KG1 (cell line): ENCODE results near the gene COL1A2.

Experiments
- DNase-seq: peaks from one replicate; lab custom pipeline; 2025; lab: John Stamatoyannopoulos, UW

The COL1A2 gene

GRCh38 chr7:94394437-94395140 lies at the start of gene COL1A2:
COL1A2 (plus strand) TSS chr7:94394895; CDS start chr7:94395032, 137 bp downstream.
- no peak for DNase-seq

GRCh38 chr7:94345907-94346306 lies 48.8 kb upstream of the COL1A2 start:
- no peak for DNase-seq

GRCh38 chr7:94348142-94348541 lies 46.6 kb upstream of the COL1A2 start:
- no peak for DNase-seq

- DNase-seq: no peak
Measured at GRCh38 chr7:94350734-94351133, 44.0 kb upstream of the COL1A2 start.

GRCh38 chr7:94351703-94352102 lies 43.0 kb upstream of the COL1A2 start:
- DNase-seq: no peak

- no peak for DNase-seq
Measured at GRCh38 chr7:94352887-94353286, 41.8 kb upstream of the COL1A2 start.

- DNase-seq: no peak
Measured at GRCh38 chr7:94354953-94355352, 39.7 kb upstream of the COL1A2 start.

GRCh38 chr7:94355454-94355853 lies 39.2 kb upstream of the COL1A2 start:
- no peak for DNase-seq

- no peak for DNase-seq
Measured at GRCh38 chr7:94357076-94357475, 37.6 kb upstream of the COL1A2 start.

- no peak for DNase-seq
Measured at GRCh38 chr7:94360926-94361325, 33.8 kb upstream of the COL1A2 start.

GRCh38 chr7:94362276-94362675 lies 32.4 kb upstream of the COL1A2 start:
- no peak for DNase-seq

- DNase-seq: no peak
Measured at GRCh38 chr7:94364816-94365215, 29.9 kb upstream of the COL1A2 start.

GRCh38 chr7:94366163-94366562 lies 28.5 kb upstream of the COL1A2 start:
- DNase-seq: no peak

- DNase-seq: no peak
Measured at GRCh38 chr7:94366832-94367231, 27.9 kb upstream of the COL1A2 start.

- DNase-seq: no peak
Measured at GRCh38 chr7:94367949-94368348, 26.7 kb upstream of the COL1A2 start.

GRCh38 chr7:94368371-94368791 lies 26.3 kb upstream of the COL1A2 start:
- no peak for DNase-seq

- no peak for DNase-seq
Measured at GRCh38 chr7:94374231-94374630, 20.5 kb upstream of the COL1A2 start.

- no peak for DNase-seq
Measured at GRCh38 chr7:94374721-94375566, 19.8 kb upstream of the COL1A2 start.

GRCh38 chr7:94375691-94376090 lies 19.0 kb upstream of the COL1A2 start:
- DNase-seq: no peak

- no peak for DNase-seq
Measured at GRCh38 chr7:94376281-94376680, 18.4 kb upstream of the COL1A2 start.

- no peak for DNase-seq
Measured at GRCh38 chr7:94378356-94378755, 16.3 kb upstream of the COL1A2 start.

GRCh38 chr7:94380264-94380663 lies 14.4 kb upstream of the COL1A2 start:
- DNase-seq: no peak

- no peak for DNase-seq
Measured at GRCh38 chr7:94382132-94382531, 12.6 kb upstream of the COL1A2 start.
